ENCODE results near the gene ZBTB7C.

Gene ZBTB7C

GRCh38 chr18:48022021-48022420, 387.2 kb downstream of the ZBTB7C start:
- TF ChIP-seq ZFX (IDR thresholded peaks at IDR 0.05) (no peak), CTCF (conservative IDR thresholded peaks at IDR 0.05) (no peak)
- H3K27ac ChIP-seq: no peak overlapping the region

DNA sequence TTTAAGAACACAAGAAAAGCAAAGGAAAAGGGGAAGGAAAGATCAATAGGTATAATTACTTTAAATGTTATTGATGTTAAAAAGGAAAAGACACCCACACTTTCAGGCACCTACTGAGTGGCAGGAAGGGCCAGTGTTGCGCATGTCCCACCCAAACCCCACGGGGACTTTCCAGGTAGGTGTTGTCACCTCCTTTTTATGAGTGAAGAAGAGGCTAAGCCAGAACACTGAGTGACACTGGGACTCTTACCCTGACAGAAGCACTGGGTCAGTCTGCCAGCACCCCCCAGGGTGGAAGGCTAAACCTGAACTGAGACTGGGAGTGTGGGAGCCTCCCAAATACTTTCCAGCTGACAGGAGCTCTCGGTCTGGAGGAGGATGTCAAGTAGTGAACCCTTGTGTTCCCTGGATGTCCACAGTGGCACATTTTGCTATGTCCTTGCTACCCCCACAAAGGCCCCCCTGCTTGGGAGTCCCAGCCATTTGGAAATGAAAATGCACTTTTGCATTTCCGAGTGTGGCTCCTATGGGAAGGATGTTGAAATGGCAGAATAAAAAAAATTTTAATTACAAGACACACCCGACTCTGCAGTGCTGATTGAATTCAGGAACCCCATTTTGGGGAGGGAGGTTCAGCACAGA, 387.8 kb downstream of the ZBTB7C start:
- no peak for TF ChIP-seq CTCF (conservative IDR thresholded peaks at IDR 0.05)
- no peak for TF ChIP-seq ZFX (IDR thresholded peaks at IDR 0.05)

DNA sequence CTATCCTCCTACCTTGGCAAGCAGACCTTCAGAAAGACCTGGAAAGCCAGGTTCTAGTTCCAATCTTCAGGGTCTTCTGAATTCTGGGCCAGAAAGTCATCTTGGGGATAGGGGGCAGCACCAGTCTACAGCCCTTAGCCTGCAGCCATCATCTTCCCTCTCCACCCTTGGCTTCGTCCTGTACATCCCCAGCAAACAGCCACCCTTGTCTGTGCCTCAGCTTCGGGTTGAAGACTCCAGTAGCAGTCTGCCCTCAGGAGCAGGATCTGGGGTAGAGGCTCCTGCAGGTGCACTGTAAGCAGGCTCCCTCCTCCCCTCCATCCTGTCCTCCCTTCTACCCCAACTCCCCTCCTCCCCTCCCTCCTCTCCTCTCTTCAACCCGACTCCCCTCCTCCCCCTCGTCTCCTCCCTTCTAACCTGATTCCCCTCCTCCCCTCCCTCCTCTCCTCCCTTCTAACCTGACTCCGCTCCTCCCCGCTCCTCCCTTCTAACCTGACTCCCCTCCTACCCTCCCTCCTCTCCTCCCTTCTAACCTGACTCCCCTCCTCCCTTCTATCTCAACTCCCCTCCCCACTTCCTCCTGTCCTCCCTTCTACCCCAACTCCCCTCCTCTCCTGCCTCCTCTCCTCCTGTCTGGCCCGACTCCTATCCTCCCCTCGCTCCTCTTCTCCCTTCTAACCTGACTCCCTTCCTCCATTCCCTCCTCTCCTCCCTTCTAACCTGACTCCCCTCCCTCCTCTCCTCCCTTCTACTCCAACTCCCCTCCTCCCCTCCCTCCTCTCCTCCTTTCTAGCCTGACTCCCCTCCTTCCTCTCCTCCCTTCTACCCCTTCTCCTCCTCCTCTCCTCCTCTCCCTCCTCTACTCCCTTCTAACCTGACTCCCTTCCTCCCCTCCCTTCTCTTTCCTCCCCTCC, 388.6 kb downstream of the ZBTB7C start:
- TF ChIP-seq CTCF (conservative IDR thresholded peaks at IDR 0.05) (no peak), ZFX (IDR thresholded peaks at IDR 0.05) (no peak)
- H3K27ac ChIP-seq: no peak overlapping the region

More for the DNA sequence above, 387.8 kb downstream of the ZBTB7C start:
- no peak overlapping the region for H3K27ac ChIP-seq

DNA sequence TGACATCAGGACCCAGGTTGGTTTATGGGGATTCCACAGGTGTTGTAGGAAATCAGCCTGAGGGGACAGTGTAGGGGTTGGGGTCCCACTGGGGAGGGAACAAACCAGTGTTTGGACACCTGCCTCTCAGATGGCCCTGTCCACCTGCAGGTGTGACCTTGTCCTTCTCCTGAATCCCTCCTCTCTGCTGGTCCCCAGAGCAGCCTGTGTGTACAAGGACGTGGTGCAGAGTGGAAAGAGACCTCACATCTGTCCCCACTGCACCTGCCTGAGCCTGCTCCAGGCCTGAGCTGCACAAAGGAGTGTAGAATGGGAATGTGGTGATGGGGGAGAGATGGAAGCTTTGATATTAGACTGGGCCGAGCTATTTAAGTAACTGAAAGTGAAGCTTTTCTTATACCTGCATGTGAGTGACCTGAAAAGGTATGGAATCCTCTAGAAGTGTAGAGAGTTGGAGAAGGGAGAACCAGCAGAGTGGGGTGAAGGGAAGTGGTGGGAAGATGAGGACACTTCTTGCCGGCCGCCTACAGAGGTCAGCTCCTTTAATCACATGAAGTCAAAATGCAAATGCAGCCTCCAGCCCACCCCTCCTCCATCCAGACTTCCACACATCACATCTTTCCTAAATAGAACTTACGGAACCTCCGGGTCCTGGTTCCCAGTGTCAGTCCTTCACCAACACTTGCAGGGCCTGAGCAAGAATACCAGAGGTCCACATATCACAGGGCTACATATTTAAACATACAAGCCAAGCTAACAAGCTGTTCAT, 389.4 kb downstream of the ZBTB7C start:
- no peak for TF ChIP-seq ZFX (IDR thresholded peaks at IDR 0.05)
- no peak for TF ChIP-seq CTCF (conservative IDR thresholded peaks at IDR 0.05)
- no peak overlapping the region for H3K27ac ChIP-seq

DNA sequence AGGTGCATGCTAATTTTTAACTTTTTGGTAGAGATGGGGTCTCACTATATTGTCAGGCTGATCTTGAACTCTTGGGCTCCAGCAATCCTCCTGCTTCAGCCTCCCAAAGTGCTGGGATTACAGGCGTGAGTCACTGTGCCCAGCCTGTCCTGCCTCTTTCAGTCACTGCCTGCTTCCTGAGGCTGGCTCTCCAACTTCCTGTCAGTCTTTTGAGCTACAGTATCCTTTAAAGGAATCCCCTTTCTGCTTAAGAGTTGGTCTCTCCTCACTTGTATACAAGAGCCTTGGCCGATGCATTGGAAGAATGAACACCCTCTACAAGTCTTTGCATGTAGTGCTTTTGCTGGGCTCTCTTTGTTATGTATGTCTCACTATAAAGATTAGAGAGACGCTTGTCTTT, 390.3 kb downstream of the ZBTB7C start:
- H3K27ac ChIP-seq: no peak overlapping the region
- TF ChIP-seq CTCF (conservative IDR thresholded peaks at IDR 0.05): no peak
- no peak for TF ChIP-seq ZFX (IDR thresholded peaks at IDR 0.05)

DNA sequence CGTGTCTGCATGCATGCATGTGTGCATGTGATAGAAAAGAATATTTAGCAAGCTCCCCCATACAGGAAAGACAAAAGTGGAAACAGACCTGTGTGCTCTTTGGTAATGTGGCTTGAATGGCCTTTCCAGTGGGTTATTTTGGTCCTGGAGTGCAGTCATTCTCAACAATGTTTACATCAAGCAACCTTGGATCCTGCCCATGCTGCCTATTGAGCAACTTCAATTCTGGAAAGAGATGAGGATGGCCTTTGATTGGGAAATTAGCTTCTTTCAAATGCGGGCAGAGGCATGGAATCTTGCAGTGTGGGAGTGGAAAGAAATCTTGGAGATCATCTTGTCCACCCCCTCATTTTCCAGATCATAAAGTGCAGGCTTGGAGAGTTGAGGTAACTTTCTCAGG, 391.5 kb downstream of the ZBTB7C start:
- TF ChIP-seq ZFX (IDR thresholded peaks at IDR 0.05) (no peak), CTCF (conservative IDR thresholded peaks at IDR 0.05) (no peak)
- H3K27ac ChIP-seq: no peak overlapping the region
